ENCODE results near the gene SFI1.

- TF ChIP-seq CTCF (IDR thresholded peaks at IDR 0.05) (no peak), POLR2A (IDR thresholded peaks at IDR 0.05) (no peak), POLR2AphosphoS5 (IDR thresholded peaks at IDR 0.05) (no peak), EP300 (IDR thresholded peaks at IDR 0.05) (no peak)
Measured at GRCh38 chr22:31533374-31533773, 37.0 kb downstream of the SFI1 start.
